HG03045 (cell line): ENCODE results near the gene FAM78B.

Experiments used
- ATAC-seq: cut with Tn5 transposase; IDR thresholded peaks from one replicate; pipeline ENCODE4 v1.9.1; 2021; ENCODE audit warnings: mild to moderate bottlenecking, moderate library complexity; ENCODE audit not compliant: unreplicated experiment

The FAM78B gene

DNA sequence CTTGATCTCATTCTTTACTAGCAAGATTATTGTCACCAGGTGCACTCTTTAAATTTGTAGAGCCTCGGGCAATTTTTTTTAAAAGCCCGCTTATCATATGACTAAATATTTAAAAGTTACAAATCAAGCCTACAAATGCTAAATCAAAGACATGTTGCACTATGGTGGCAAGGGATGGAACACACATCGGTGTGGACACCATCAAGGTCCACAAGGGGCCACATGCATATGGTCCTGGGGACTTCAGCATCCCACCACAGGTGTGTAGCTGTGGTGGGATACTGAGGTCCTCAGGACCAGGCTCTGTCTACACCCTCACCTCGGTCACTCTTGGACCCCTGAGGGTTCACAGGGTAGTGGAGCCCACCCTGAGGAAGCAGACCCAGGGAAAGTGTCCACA is 45.8 kb downstream of the FAM78B start:
- no peak for ATAC-seq

DNA sequence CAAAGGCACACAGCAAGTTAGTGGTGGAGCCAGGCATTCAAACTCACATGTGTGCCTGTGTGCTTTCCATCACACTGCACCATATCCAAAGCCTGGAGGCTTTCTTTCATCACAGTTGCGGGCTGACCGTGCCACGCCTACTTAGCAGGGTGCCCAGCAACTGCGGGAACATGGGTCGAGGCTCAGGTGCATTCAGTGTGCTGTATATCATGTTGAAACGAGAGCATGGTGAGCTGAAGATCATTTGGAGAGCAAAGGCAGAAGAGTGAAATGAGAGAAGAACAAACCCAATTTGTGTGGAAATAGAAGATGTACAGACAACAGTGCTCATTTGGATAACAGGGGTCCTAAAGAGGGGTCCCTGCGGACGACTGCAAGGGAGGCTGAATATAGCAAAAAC is 46.5 kb downstream of the FAM78B start:
- no peak for ATAC-seq

DNA sequence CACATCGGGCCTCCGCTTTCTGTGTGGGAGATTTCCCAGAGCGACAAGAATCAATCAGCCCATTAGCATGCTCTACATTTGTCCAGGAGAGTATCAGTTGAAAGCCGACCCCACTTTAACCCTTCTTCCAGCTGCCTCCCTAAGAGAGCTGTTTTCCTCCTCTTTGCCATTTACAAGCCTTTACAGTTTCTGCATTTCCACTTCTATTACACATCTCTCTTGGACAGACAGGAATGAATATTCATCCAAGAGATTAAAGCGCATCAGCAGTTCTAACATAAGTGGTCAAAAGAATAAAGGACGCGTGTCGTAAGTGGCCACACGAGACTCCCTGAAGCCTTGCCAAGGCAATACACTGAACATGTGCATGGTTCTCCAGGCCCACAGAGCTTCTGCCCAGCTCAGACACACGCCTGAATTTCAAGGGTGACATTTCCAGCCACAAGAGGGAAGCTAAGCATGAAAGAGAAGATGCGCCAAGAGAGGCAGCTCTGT is 47.3 kb downstream of the FAM78B start:
- no peak for ATAC-seq

DNA sequence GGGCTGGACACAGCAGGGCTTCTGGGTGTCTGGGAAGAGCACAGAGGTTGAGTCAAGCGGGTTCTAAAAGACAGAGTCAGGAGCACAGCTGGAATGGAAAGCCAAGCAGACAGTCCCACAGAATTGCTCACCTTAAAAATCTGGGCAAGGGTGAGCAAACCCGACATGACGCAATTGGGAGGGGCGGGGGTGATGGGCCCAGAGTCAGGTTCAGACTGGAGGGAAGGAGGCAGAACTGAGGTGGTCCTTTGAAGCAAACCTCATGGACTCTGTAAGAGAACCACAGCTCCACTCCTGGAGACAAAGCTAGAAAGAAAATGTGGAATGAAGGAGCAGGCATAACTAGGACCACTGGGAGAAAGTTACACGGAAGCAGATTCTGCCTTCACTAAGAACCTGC is 49.0 kb downstream of the FAM78B start:
- no peak for ATAC-seq

DNA sequence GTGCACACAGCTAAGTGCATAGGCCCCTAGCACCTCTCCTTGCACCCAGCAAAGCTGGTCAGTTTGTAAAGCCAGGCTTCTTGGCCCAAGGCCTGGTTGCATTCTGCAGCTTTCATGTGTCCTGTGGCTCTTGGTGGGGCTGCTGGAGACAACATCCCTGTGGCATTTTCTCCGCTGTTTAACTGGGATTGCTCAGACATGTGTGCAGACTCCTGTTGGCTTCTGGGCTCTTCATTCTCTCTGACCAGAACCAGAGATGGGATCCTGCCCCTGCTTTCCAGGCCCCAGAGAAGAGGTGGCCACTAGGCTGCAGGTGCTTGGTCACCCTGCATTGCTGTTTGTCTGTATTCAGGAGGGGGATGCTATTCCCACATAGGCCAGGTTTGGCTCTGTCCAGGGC is 50.8 kb downstream of the FAM78B start:
- ATAC-seq: no peak

DNA sequence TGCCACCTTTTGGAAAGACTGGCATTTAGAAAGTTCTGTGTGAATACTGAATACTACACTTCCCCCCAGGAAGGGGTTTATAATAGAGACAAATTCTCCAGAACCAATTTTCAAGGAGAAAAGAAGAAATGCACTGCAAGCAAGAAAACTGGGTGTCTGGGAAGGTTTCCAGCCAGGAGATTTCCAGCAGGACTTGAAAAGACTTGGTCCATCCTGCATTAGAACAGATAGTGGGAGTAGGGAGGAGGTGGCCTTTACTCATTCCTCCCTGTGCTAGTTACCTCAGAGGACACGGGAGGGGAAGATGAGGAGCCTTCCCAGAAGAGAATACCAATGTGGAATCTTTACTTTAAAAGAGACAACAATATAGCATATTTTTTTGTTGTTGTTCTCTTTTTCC is 52.4 kb downstream of the FAM78B start:
- ATAC-seq: no peak

DNA sequence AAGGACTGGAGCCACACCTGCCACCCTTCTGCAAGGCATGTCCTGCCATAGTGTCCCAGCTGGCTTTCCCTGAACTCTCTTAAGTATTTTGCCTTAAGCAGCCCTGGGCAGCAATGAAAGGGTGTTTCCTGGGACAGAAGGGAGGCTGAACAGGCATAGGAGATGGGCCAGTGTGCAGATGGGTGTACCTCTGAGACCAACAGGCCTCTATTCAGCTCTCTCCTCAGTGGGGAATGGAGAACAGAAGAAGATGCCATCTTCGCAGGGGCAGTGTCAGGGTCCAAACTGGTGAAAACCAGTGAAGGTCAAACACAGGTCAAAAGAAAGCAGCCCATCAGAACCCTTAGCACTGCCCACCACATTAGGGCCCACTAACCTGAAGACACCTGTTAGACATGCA is 53.2 kb downstream of the FAM78B start:
- ATAC-seq: no peak

DNA sequence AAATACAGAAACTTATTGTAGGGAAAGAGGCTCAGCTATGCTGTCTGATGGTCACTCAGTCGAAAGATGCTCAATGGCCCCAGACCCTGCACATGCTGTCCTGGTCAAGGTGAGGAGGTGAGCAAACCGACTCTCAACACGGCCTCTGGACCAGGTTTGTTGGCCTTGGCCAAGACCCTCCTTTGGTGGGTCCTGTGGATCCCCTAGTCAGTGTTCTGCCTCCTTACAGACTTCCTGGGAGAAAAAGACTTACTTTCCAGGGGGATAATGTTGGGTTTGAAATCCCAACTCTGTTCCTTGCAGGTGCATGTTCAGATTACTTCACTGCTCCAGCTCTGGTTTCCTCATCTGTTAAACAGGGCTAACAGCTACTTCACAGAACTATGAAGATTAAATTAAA is 53.8 kb downstream of the FAM78B start:
- ATAC-seq: no peak

DNA sequence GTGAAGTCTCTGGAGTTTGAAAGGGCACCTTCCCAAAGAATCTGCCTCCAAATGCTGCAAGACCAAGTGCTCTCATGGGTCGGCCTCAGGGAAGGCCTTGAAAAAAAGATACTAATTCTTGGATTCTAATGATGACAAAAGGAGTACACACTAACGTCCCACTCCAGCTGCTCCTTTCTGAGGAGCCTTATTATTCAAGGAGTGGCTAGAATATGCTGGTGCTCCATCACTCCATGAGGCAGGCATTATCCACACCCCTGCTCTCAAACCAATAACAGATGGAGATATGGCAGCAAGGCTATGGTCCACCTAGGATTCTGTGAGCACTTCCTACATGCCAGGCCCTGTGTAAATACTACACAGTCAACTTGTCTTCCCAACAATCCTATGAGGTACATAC is 54.4 kb downstream of the FAM78B start:
- ATAC-seq: no peak

DNA sequence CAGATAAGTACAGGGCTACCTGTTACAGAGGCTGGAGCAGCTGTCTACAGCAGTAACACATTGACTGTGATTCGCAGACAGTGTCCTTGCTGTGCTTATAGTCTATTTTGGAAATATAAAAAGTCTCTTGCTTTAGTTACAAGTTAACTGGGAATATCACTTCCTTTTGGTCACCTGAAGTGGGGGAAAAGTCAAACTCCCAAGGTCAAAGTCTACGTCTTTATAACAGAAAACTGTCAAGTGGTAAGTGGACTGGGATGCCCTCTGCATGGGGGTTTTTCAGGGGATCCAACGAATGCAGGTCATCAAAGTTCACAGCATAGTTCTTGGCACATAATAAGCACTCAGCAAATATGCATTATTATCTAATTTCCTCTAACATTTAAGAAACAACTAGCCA is 55.4 kb downstream of the FAM78B start:
- no peak for ATAC-seq

DNA sequence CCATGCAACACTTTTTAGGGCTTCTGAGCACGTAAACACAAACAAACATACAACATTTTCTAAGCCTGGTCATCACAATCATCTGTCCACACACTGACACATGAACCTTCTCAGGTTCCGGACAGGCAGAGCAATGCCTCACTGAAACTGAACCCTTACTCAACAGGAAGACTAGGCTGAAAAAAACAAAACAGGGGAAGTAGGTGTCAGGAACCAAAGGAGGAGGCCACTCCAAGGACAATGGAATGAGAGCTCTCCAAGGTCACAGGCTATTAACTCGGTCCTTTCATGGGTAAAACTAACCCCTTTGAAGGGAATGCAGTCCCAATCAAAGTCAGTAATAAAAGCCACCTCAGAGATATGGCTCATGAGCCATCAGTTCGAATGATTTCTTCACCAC is 76.6 kb downstream of the FAM78B start:
- ATAC-seq: no peak

DNA sequence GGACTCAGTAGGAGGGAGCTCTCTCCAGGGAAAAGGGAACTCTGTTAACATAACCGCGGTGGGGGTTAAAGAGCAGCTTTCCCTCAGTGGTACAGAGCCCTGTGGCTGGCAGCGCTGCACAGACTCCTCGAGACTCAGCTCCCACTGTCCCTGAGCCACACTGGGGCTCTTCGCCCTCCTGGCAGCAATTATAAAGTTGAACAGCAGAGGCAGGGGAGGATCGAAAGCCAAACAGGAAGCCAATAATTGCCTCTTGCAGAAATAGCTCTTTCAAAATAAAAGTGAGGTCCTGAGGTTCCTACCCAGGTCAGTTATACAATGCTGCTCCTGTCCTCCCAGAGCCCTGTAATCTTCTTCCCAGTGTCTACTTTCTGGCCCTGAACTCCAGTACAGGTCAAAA is 77.0 kb downstream of the FAM78B start:
- no peak for ATAC-seq

DNA sequence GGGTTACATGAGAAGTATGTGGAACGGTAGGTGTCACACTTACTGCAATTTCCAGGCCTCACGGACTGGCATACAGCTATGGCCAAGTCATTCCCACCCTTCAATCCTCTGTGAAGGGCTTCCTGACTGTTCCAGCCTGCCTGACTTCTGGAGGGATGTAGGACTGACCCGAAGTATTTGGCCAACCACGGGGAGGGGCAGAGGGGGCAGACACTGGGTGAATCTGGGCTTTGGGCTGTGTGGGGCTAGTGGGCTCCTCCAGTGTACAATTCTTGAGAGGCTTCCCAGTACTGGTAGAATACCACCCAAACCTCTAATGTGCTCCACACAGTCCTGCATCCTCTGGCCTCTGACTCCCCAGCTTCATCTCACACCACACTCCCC is 78.2 kb downstream of the FAM78B start:
- no peak for ATAC-seq

DNA sequence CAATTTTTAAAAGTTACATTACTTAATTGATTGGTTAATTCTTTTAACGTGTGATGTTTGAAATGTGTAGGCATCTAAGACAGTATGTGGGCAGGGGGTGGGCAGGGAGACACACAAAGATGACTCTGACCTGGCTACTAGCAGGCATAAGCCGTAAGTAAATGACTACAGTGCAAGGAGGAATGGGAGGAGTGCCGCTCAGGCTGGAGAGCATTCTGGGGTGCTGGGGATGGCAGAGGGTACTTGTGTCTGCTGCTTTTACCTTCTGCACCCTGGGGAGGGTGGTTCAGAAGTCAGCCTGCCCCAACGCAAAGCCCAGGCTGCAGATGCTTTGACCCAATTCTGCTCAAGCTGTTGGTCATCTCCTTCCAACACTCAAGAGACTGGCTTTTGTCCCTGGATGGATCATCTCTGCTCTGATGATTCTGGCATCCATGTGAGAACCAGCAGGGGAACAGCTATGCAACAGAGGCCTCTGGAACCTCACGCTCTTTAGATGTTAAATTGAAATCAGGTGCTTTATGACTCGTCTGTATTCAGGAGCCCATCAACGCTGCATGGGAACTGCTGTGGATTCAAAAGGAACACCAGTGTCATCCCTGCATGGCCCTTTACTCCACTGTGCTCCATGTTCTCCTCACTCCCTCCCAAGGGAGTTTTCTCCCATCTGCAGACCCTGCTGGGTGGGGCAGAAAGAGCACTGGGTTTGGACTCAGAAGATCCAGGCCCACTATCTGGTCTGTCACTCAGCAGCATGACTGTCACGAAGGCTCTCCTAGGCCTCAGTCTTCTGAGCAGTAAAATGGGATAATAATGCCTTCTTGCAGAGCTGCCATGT is 78.8 kb downstream of the FAM78B start:
- no peak for ATAC-seq

DNA sequence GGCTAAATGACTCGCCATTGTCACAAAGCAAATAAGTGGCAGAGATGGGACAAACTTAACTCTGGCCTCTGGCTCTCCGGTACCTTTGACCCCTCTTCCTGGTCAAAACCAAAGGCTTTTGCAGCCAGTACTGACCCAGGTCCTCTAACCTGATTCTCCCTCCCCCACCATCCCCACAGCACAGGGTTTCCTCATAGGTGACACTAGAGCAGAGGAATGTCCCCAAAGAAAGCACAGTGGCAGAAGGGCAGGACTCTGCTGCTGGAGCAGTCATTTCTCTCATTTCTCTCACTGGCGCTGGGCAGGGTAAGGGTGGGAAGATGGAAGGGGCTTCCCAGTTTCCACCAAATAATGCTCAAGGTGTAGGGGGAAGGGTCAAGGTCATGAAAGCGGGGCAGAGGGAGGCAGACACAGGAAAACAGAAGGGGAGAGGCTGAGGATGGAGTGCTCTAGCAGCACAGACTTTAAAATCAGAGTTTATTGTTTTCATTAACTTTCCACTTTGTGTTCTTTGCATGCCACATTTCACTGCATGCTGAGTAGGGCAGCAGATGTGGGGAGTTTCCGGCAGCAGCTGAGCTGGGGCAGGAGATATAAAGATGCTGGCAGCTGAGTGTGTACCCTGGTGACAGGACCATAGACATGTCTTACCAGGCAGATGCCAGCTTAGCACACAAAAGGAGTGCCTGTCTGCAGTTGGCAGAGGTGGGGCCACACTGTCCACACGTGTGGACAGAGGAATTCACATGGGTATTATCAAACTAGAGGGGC is 80.5 kb downstream of the FAM78B start:
- no peak for ATAC-seq

DNA sequence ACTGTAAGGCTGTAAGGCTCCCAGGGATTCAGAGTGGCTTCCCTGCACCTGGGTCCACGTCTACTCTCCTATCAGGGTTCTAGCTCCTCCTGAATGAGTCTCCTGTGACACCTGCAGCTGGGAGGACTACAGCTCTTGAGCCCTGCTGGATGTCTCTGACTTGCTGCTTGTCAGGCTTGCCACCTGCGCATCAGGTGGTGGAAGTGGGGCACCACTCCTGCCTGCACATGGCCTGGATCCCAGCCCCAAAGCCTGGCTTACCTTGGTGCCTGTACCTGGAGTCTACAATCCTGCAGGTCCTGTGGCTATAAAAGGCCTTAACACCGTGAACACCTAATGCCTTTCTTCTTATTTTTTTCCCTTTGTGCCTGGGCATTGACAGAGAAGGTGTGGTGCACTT is 82.2 kb downstream of the FAM78B start:
- no peak for ATAC-seq

DNA sequence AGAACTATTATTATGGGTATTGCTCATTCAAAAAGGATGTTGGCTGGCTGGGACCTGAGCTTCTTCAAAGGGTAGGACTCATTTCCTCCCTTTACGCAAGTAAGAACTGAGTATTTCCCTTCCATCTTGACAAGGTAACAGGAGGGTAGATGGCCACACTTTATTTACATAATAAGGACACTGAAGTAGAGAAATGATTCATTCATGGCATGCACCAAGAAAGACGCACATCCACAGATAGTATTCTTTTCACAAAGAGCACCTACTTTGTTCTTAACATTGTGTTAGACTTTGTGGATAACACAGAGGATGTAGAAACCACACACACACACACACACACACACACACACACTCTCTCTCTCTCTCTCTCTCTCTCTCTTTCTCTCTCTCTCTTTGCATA is 82.9 kb downstream of the FAM78B start:
- ATAC-seq: no peak

DNA sequence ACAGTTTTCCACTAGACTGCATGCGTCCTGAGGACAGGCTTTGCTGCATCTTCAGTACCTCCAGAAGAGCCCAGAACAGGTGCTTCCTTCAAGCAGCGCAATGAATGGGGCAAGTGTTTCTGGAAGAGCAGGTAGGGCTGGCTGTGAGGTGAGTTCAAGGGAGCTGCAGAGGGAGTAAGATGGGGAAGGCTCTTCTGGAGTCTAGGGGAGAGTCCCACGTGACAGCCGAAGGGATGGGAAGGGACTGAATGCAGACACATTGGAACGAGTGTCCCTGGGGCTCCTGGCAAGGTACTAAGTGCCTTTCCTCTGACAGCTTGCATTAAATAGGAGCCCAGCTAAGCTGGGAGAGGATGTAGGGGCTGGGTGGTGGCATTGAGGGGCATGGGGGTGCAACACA is 84.2 kb downstream of the FAM78B start:
- ATAC-seq: no peak

DNA sequence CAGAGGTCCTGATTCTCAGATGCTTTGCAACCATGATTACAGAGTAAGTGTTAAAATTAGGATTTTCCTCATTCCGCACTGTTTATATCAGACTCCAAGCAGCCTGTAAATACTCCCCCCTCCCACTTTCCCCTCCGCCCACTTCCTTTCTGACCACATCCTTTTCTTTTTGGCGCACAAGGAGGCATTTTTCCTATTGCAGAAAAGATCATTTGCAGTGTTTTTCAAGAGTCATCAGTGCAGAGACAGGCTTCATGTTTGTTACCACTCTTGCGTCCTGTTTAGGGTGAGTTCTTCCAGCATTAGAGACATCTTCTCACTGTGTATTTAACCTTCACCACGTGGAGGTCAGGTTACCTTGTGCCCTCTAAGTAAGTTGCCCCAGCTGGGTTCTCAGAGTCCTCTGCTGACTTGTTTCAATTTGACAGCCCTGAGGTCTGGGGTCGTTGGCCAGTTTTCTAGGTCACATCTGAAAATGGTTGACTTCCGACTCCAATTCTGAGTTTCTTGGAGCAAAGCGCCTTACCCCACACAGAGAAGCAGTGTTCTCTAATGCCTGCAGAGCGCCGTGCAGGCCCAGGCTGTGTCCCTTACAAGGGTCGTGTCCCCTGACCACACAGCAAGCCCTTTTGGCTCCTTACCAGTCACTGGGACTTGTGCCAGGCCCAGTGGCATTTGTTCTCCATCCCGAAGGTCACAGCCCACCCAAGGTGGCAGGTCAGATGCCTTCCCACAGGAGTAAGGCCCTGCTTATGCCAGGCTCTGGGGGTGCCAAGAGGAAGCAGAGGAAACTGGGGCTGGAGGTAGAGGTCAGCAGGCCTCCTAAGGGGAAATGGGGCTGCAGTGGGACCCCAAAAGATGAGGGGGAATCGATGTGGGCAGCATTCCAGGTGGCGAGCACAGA is 85.6 kb downstream of the FAM78B start:
- no peak for ATAC-seq

DNA sequence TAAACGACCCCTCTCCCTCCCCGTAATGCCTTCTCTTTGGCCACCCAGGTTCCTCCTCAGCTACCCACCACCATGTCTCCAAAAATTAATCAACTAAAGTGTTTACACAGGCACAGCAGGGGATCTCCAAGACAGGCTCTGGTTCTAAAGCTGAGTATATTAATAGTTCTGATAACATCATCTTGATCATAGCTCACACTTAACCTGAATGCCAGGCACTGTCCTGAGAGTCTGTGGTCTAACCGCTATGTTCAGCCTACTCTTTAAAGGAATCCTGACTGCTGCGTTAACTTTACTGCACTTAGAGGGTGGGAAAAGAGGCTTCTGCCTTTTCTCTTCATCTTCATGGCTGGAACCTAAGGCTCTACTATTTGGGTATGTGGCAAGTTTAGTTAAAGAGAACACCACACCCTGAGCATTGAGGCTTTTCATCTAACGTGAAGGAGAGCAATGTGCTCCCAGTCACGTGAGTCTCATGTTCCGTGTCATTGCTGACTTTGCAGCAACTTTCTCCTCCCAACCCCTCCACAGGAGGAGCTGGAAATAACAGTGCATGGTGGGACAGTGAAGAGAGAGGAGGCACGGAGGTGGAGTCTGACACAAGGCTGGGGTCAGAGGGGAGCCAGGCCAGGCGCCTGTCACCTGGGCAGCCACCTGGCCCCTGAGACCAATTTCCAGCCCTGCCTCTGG is 86.4 kb downstream of the FAM78B start:
- no peak for ATAC-seq

DNA sequence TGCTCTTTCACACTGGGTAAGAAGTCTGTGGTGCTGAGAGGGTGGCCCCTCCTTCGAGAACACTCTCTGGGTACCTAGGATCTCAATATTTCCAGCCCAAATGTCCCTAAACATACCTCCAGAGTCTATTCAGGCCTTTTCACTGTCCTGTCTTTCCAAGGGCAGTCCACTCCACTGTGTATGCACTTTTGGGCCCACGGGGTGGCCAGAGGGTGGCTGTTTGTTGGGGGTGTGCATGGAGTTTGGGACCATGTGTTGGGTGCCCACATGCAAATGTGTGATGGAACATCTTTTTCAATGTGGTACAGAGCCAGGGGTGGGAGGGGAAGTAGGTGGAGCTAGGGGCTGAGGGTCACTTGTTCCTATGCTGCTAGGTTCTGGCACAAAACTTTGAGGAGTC is 87.5 kb downstream of the FAM78B start:
- ATAC-seq: no peak
